HCT116 (cell line): ENCODE measurements around the gene MARCHF2.

Experiments
- EZH2phosphoT487 ChIP-seq: fragments of 200-600 bp; IDR thresholded peaks from 2 replicates; pipeline ENCODE4 v1.6.1; 2018; ENCODE audit warnings: antibody characterized with exemption, borderline replicate concordance
- POLR2A ChIP-seq: IDR thresholded peaks from 2 replicates; pipeline ENCODE4 v1.7.0; 2011; ENCODE audit warnings: borderline replicate concordance; ENCODE audit not compliant: insufficient read depth, insufficient read length; ENCODE audit errors: extremely low read depth
- YY1 ChIP-seq: IDR thresholded peaks from 2 replicates; pipeline ENCODE4 v1.6.1; 2011; ENCODE audit warnings: low read length, low read depth, moderate library complexity, mild to moderate bottlenecking; ENCODE audit not compliant: insufficient replicate concordance; ENCODE audit errors: extremely low read depth

DNA sequence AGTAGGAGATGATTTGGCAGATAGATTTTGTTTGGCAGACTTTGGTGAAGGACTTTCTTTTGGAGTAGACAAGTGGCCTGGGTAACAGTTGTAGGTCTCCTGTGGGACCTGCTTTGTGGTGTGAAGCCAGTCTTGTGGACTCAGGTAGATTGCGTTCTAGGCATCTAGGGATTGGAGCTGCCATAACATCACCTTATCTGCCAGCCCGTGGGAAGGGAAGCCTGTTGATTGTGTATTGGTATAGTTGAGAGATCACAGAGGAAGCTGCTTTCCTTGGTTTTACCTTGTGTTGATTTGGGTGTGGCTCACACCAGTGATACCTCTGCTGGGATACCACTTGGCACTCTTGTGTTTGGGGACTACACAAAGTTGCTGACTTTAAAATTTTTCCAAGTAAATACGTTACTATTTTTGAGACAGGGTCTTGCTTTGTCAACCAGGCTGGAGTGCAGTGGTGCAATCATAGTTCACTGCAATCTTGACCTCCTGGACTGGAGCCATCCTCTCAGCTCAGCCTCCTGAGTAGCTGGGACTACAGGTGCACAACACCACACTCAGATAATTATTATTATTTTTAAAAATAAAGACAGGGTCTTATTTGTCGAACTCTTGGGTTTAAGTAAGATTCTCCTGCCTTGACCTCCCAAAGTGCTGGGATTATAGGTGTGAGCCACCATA lies 39.5 kb downstream of the MARCHF2 start:
- TF ChIP-seq YY1 (no peak), POLR2A (no peak), EZH2phosphoT487 (no peak)
